HEK293T (cell line): ENCODE data around the gene C13orf42.

Experiments used
- CTCF ChIA-PET: fragments of 350-600 bp; formaldehyde crosslinking; extraction: SDS; loops from one replicate; lab custom pipeline; 2021; ENCODE audit warnings: antibody characterized with exemption, inconsistent platforms; lab: Yijun Ruan, JAX
- POLR2A ChIA-PET: fragments of 350-600 bp; formaldehyde crosslinking; extraction: SDS; loops from one replicate; lab custom pipeline; 2020; ENCODE audit warnings: antibody characterized with exemption, inconsistent platforms; lab: Yijun Ruan, JAX
- DNase-seq: peaks from one replicate; pipeline ENCODE4 v3.0.0; 2012; ENCODE audit warnings: mixed read lengths; ENCODE audit errors: extremely low spot score
- ARNT ChIP-seq: fragments of 450-650 bp; IDR thresholded peaks from 2 replicates; pipeline ENCODE4 v1.6.1; 2017; ENCODE audit warnings: mild to moderate bottlenecking
- BHLHE40 ChIP-seq: fragments of 450-650 bp; IDR thresholded peaks from 2 replicates; pipeline ENCODE4 v1.6.1; 2016; ENCODE audit warnings: mild to moderate bottlenecking, moderate library complexity, borderline replicate concordance
- CTBP1 ChIP-seq: fragments of 450-650 bp; IDR thresholded peaks from 2 replicates; pipeline ENCODE4 v1.6.1; 2016; ENCODE audit warnings: borderline replicate concordance
- ELF4 ChIP-seq: fragments of 450-650 bp; IDR thresholded peaks from 2 replicates; pipeline ENCODE4 v1.6.1; 2017; ENCODE audit warnings: antibody characterized with exemption
- FOXA1 ChIP-seq: fragments of 450-650 bp; IDR thresholded peaks from 2 replicates; pipeline ENCODE4 v1.6.1; 2016; ENCODE audit warnings: mild to moderate bottlenecking
- FOXK2 ChIP-seq: fragments of 450-650 bp; IDR thresholded peaks from 2 replicates; pipeline ENCODE4 v1.6.1; 2016; ENCODE audit warnings: mild to moderate bottlenecking
- FOXM1 ChIP-seq: fragments of 450-650 bp; IDR thresholded peaks from 2 replicates; pipeline ENCODE4 v1.6.1; 2017; ENCODE audit warnings: mild to moderate bottlenecking, borderline replicate concordance
- HDGF ChIP-seq: fragments of 450-650 bp; IDR thresholded peaks from 2 replicates; pipeline ENCODE4 v1.6.1; 2017; ENCODE audit warnings: antibody characterized with exemption, borderline replicate concordance
- L3MBTL2 ChIP-seq: fragments of 450-650 bp; conservative IDR thresholded peaks from 2 replicates; pipeline ENCODE4 v1.6.1; 2016; ENCODE audit warnings: mild to moderate bottlenecking
- LEF1 ChIP-seq: fragments of 450-650 bp; IDR thresholded peaks from 2 replicates; pipeline ENCODE4 v1.6.1; 2017; ENCODE audit warnings: mild to moderate bottlenecking, borderline replicate concordance
- NFRKB ChIP-seq: fragments of 450-650 bp; IDR thresholded peaks from 2 replicates; pipeline ENCODE4 v1.6.1; 2016; ENCODE audit warnings: mild to moderate bottlenecking, moderate library complexity
- SP1 ChIP-seq: fragments of 450-650 bp; IDR thresholded peaks from 2 replicates; pipeline ENCODE4 v1.6.1; 2017
- SUZ12 ChIP-seq: fragments of 450-650 bp; IDR thresholded peaks from 2 replicates; pipeline ENCODE4 v1.6.1; 2016; ENCODE audit warnings: mild to moderate bottlenecking
- TARDBP ChIP-seq: fragments of 450-650 bp; IDR thresholded peaks from 2 replicates; pipeline ENCODE4 v1.6.1; 2016
- ZNF384 ChIP-seq: fragments of 450-650 bp; IDR thresholded peaks from 2 replicates; pipeline ENCODE4 v1.6.1; 2016
- TF ChIP-seq, protein P1 (sequence below): fragments of 450-650 bp; IDR thresholded peaks from 2 replicates; pipeline ENCODE4 v1.6.1; 2016

C13orf42 gene

GRCh38 chr13:51041126-51041525, 69.9 kb downstream of the C13orf42 start:
- DNase-seq: no peak
- POLR2A ChIA-PET: no interaction called here
- TF ChIP-seq, protein P1, sequence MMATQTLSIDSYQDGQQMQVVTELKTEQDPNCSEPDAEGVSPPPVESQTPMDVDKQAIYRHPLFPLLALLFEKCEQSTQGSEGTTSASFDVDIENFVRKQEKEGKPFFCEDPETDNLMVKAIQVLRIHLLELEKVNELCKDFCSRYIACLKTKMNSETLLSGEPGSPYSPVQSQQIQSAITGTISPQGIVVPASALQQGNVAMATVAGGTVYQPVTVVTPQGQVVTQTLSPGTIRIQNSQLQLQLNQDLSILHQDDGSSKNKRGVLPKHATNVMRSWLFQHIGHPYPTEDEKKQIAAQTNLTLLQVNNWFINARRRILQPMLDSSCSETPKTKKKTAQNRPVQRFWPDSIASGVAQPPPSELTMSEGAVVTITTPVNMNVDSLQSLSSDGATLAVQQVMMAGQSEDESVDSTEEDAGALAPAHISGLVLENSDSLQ: no peak
- TF ChIP-seq SP1 (no peak), FOXK2 (no peak), BHLHE40 (no peak)
- CTCF ChIA-PET: no interaction called here

GRCh38 chr13:51040431-51040830, 70.6 kb downstream of the C13orf42 start:
- ChIA-PET POLR2A (no interaction called here), CTCF (no interaction called here)
- no peak for DNase-seq
- TF ChIP-seq, protein P1: no peak
- TF ChIP-seq ARNT: no peak
- TF ChIP-seq BHLHE40: no peak
- TF ChIP-seq FOXA1: no peak
- TF ChIP-seq NFRKB: no peak
- TF ChIP-seq ELF4: no peak
- TF ChIP-seq L3MBTL2: no peak
- no peak for TF ChIP-seq SP1
- TF ChIP-seq ZNF384: no peak
- TF ChIP-seq FOXK2: no peak

DNA sequence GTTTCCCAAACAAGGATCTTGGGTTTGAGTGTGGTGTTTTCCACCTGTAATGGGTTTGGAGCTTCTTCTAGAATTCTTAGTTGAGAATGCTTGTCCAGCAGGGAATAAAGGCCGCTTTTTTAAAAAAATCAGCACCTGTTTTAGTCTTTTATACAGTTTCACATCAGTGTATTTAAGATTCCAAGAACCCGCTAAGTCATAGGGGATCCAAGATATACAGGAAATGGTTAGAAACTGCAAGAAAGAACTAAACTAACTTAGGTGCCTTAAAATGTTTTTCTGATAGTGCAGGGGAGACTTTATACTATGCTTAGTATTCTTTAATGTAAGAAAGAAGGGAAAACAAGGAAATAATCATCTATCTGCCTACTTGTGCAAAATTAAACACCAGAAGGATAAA, 74.7 kb downstream of the C13orf42 start:
- ChIA-PET POLR2A (no interaction called here), CTCF (no interaction called here)
- DNase-seq: no peak
- no peak for TF ChIP-seq BHLHE40
- TF ChIP-seq, protein P1: no peak
- no peak for TF ChIP-seq SP1
- TF ChIP-seq FOXM1: no peak
- no peak for TF ChIP-seq SUZ12
- no peak for TF ChIP-seq ELF4
- no peak for TF ChIP-seq ARNT
- no peak for TF ChIP-seq FOXK2
- TF ChIP-seq L3MBTL2: no peak

DNA sequence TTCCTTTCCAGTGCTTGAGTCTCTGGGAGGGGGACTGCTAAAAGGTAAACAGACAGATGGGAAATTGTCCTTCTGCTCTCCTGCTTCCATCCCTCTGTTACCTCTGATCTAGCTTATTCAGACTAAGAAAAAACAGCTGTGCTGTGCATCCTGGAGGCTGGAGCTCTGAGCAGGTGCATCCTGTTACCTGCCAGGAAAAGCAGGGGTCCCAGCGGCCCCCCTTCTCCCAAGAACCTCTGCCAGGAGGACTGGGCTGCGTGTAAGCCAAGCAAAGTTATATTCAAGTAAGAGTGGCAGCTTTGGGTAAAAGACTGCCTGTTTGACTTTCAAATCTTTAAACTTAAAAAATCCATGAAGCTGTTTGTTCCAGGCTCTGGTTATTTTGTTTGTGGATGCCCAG, 75.1 kb downstream of the C13orf42 start:
- ChIA-PET CTCF (no interaction called here), POLR2A (no interaction called here)
- TF ChIP-seq SP1 (no peak), ARNT (no peak), LEF1 (no peak), FOXM1 (no peak), SUZ12 (no peak), L3MBTL2 (no peak), HDGF (no peak), NFRKB (no peak), FOXA1 (no peak), TARDBP (no peak), ZNF384 (no peak), FOXK2 (no peak), CTBP1 (no peak), BHLHE40 (no peak), ELF4 (no peak)
- TF ChIP-seq, protein P1: no peak
- no peak for DNase-seq

DNA sequence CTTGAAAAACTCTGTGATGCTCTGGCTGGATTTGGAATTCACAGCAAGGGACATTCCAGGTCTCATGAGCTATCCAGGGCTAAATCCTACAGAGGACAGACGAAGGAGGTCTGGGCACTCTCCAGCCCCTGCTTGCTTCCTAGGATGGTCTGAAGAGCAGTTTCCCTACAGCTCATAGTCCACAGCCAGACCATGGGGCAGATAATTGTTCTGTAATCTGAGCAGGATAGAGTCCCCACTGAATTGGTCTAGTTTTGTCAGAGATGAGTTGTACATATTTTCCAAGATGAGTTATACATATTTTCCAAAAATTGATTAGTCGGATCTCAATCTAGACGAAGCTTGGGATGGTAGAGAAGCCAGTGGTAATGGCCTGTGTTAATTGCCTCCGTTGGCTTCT, 75.6 kb downstream of the C13orf42 start:
- TF ChIP-seq TARDBP: no peak
- no peak for TF ChIP-seq BHLHE40
- TF ChIP-seq FOXK2: no peak
- TF ChIP-seq ZNF384: no peak
- TF ChIP-seq SUZ12: no peak
- no peak for TF ChIP-seq SP1
- no peak for TF ChIP-seq FOXM1
- TF ChIP-seq, protein P1: no peak
- TF ChIP-seq FOXA1: no peak
- TF ChIP-seq LEF1: no peak
- TF ChIP-seq CTBP1: no peak
- TF ChIP-seq NFRKB: no peak
- TF ChIP-seq HDGF: no peak
- no peak for TF ChIP-seq ELF4
- no peak for TF ChIP-seq ARNT
- TF ChIP-seq L3MBTL2: no peak
- ChIA-PET CTCF (no interaction called here), POLR2A (no interaction called here)

GRCh38 chr13:51034906-51035305, 76.2 kb downstream of the C13orf42 start:
- POLR2A ChIA-PET: no interaction called here
- DNase-seq: no peak
- TF ChIP-seq FOXA1: no peak
- TF ChIP-seq, protein P1: no peak
- TF ChIP-seq HDGF: no peak
- no peak for TF ChIP-seq NFRKB
- no peak for TF ChIP-seq SUZ12
- TF ChIP-seq ARNT: no peak
- no peak for TF ChIP-seq LEF1
- no peak for TF ChIP-seq TARDBP
- no peak for TF ChIP-seq BHLHE40
- no peak for TF ChIP-seq ZNF384
- TF ChIP-seq ELF4: no peak
- no peak for TF ChIP-seq FOXM1
- TF ChIP-seq FOXK2: no peak
- TF ChIP-seq L3MBTL2: no peak
- TF ChIP-seq CTBP1: no peak
- no peak for TF ChIP-seq SP1
- CTCF ChIA-PET: no interaction called here

More for the DNA sequence above, 75.6 kb downstream of the C13orf42 start:
- no peak for DNase-seq
